ENCODE measurements around the gene PIK3R3.

Gene PIK3R3

DNA sequence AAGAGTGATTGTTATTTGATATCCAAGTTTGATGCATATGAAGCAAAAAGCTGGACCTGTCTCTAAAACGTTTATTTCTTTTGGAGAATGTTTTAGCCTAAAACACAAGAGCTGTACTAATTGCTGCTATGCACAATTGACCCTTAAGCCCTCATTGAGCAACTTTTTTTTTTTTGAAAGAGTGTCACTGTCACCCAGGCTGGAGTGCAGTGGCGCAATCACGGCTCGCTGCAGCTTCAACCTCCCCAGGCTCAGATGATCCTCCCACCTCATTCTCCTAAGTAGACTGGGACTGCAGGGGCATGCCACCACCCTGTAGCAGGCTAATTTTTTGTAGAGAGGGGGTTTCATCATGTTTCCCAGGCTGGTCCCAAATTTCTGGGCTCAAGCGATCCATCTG lies 129.1 kb downstream of the PIK3R3 start:
- H3K27me3 ChIP-seq (replicated peaks) = no peaks in the 10 kb centered on the region
- H3K27ac ChIP-seq = no peak overlapping the region
- no peak for DNase-seq
- in situ Hi-C loops (cut with HindIII; ENCODE audit: low pct_ligation_motif_present, low sequenced_read_pairs) = no loop called here
- H3K4me3 ChIP-seq (ENCODE audit: low read depth, low read length) = no peak overlapping the region
- TF ChIP-seq CTCF (IDR thresholded peaks at IDR 0.05; ENCODE audit: low read depth, low read length, missing control alignments) = no peak
- peaks cover 10% of the 10 kb centered on the region for H3K36me3 ChIP-seq (replicated peaks)

GRCh38 chr1:46002551-46003150 lies 129.8 kb downstream of the PIK3R3 start:
- peaks cover 8% of the 10 kb centered on the region for H3K36me3 ChIP-seq (replicated peaks)
- TF ChIP-seq CTCF (IDR thresholded peaks at IDR 0.05; ENCODE audit: low read depth, low read length, missing control alignments) = no peak
- H3K4me3 ChIP-seq (ENCODE audit: low read depth, low read length) = no peak overlapping the region
- in situ Hi-C loops (cut with HindIII; ENCODE audit: low pct_ligation_motif_present, low sequenced_read_pairs) = no loop called here
- H3K27ac ChIP-seq = no peak overlapping the region
- H3K27me3 ChIP-seq (replicated peaks) = no peaks in the 10 kb centered on the region
- DNase-seq = no peak

- no peak overlapping the region for H3K27ac ChIP-seq
- DNase-seq = no peak
- H3K27me3 ChIP-seq (replicated peaks) = no peaks in the 10 kb centered on the region
- no peak overlapping the region for H3K4me3 ChIP-seq (ENCODE audit: low read depth, low read length)
- TF ChIP-seq CTCF (IDR thresholded peaks at IDR 0.05; ENCODE audit: low read depth, low read length, missing control alignments) = no peak
- in situ Hi-C loops (cut with HindIII; ENCODE audit: low pct_ligation_motif_present, low sequenced_read_pairs) = no loop called here
- no peaks in the 10 kb centered on the region for H3K36me3 ChIP-seq (replicated peaks)
Observed at GRCh38 chr1:46001081-46001785, 131.2 kb downstream of the PIK3R3 start.

DNA sequence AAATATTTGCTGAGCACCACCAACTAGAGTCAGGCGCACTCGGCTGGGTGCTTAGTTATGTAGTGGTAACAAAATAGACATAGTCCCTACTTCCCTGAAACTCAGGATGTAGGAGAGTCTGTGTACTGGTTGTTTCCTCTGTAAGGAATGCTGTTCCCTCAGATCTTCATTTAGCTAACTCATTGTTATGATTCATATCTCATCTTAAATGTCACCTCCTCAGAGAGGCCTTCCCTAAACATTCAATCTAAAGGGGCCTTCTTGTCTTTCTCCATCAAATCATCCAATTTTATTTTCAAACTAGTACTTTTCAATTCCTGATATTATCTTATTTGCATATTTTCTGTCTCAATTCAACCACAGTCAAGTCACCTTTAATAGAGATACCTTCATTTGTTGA lies 132.9 kb downstream of the PIK3R3 start:
- H3K27ac ChIP-seq = no peak overlapping the region
- no peak overlapping the region for H3K4me3 ChIP-seq (ENCODE audit: low read depth, low read length)
- in situ Hi-C loops (cut with HindIII; ENCODE audit: low pct_ligation_motif_present, low sequenced_read_pairs) = no loop called here
- TF ChIP-seq CTCF (IDR thresholded peaks at IDR 0.05; ENCODE audit: low read depth, low read length, missing control alignments) = no peak
- no peaks in the 10 kb centered on the region for H3K36me3 ChIP-seq (replicated peaks)
- H3K27me3 ChIP-seq (replicated peaks) = no peaks in the 10 kb centered on the region
- no peak for DNase-seq

- H3K4me3 ChIP-seq (ENCODE audit: low read depth, low read length) = no peak overlapping the region
- H3K36me3 ChIP-seq (replicated peaks) = no peaks in the 10 kb centered on the region
- no peak for TF ChIP-seq CTCF (IDR thresholded peaks at IDR 0.05; ENCODE audit: low read depth, low read length, missing control alignments)
- H3K27me3 ChIP-seq (replicated peaks) = no peaks in the 10 kb centered on the region
- no peak overlapping the region for H3K27ac ChIP-seq
- in situ Hi-C loops (cut with HindIII; ENCODE audit: low pct_ligation_motif_present, low sequenced_read_pairs) = no loop called here
- DNase-seq = no peak
Observed at GRCh38 chr1:45998020-45998617, 134.3 kb downstream of the PIK3R3 start.

All from brain microvascular endothelial cell (primary cell).